ENCODE results near the gene COL9A3.
"Not testable (repeated sequence)": the region's sequence is repeated elsewhere in the genome, so short reads cannot be mapped to it uniquely, and the experiment has no call there.

The COL9A3 gene

GRCh38 chr20:62840244-62841197, 23.7 kb downstream of the COL9A3 start:
- no peak for TF ChIP-seq CTCF (conservative IDR thresholded peaks at IDR 0.05; ENCODE audit: low read depth, low read length)

GRCh38 chr20:62841705-62842212, 24.9 kb downstream of the COL9A3 start:
- no peak for TF ChIP-seq CTCF (conservative IDR thresholded peaks at IDR 0.05; ENCODE audit: low read depth, low read length)
- no peak for DNase-seq (ENCODE audit: low read depth)
- H3K4me3 ChIP-seq (ENCODE audit: low read length): no peak overlapping the region

More at GRCh38 chr20:62840244-62841197, 23.7 kb downstream of the COL9A3 start:
- H3K4me3 ChIP-seq (ENCODE audit: low read length): no peak overlapping the region
- no peak for DNase-seq (ENCODE audit: low read depth)

GRCh38 chr20:62843656-62844055, 26.8 kb downstream of the COL9A3 start:
- no peak for TF ChIP-seq CTCF (conservative IDR thresholded peaks at IDR 0.05; ENCODE audit: low read depth, low read length)
- no peak for DNase-seq (ENCODE audit: low read depth)
- H3K4me3 ChIP-seq (ENCODE audit: low read length): no peak overlapping the region

DNA sequence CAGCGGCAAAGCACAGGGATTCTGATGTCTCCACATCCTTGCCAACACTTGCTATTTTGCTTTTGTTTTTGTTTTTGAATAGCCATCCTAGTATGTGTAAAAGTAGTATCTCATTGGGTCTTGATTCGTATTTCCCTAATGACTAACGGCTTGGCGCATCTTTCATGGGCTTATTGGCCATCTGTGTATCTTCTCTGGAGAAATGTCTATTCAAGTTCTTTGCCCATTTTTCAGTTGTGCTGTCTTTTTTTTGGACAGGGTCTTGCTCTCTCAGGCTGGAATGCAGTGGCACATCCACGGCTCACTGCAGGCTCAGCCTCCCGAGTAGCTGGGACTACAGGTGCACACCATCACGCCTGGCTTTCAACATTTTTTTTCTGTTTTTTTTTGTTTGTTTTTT, 27.3 kb downstream of the COL9A3 start:
- no peak overlapping the region for H3K4me3 ChIP-seq (ENCODE audit: low read length)
- no peak for DNase-seq (ENCODE audit: low read depth)

GRCh38 chr20:62845416-62846160, 28.7 kb downstream of the COL9A3 start:
- no peak for DNase-seq (ENCODE audit: low read depth)
- no peak for TF ChIP-seq CTCF (conservative IDR thresholded peaks at IDR 0.05; ENCODE audit: low read depth, low read length)

More for the DNA sequence above, 27.3 kb downstream of the COL9A3 start:
- TF ChIP-seq CTCF (conservative IDR thresholded peaks at IDR 0.05; ENCODE audit: low read depth, low read length): no peak

DNA sequence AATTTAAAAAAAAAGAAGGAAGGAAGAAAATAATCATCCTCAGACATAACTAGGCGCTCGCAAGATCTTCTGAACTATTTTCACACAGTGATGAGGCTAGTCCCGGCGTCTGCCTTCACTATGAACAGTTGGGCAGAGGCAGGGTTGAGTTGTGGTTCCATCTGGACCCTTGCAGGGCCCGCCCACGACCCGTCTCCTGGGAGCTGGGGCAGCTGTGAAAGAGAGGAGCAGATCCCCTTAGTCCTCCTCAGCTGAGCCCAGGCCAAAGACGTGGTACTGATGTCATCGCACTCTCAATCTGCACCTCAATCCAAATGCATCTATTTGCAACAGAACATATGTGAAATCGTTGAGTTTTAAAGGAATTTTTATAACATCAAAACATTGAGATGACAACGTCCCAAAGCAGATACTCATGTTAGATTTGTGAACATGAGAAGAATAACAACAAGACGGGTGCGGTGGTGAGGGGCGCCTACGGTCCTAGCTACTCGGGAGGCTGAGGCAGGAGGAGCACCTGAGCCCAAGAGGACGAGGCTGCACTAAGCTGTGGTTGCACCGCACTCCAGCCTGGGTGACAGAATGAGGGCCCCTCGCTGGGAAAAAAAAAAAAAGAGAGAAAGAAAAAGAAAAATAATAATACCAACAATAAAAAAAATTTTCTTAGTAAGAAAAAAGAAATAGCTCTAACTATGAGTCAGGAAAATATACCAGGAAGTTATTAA, 29.5 kb downstream of the COL9A3 start:
- H3K4me3 ChIP-seq (ENCODE audit: low read length): no peak overlapping the region
- no peak for TF ChIP-seq CTCF (conservative IDR thresholded peaks at IDR 0.05; ENCODE audit: low read depth, low read length)
- DNase-seq (ENCODE audit: low read depth): no peak

More at GRCh38 chr20:62845416-62846160, 28.7 kb downstream of the COL9A3 start:
- no peak overlapping the region for H3K4me3 ChIP-seq (ENCODE audit: low read length)

GRCh38 chr20:62848917-62849316, 32.1 kb downstream of the COL9A3 start:
- not testable (repeated sequence) for H3K4me3 ChIP-seq (ENCODE audit: low read length); DNase-seq (ENCODE audit: low read depth)

Measured in retinal pigment epithelial cell (primary cell).